K562 (cell line): ENCODE results near the gene ARHGAP15. TPM values are rescaled to one million over a fixed set of nuclear protein-coding genes. Genes with fewer than 3 reads are reported as not detected.

Source experiments
- ATAC-seq: fragments of 200-7000 bp; cut with Tn5 transposase; 3 replicates; pipeline ENCODE4 v1.9.1; 2020; ENCODE audit warnings: moderate library complexity
- BruUV-seq: library from RNA; stranded (reverse); fragments of 400-500 nt; replicated peaks from 2 replicates; lab custom pipeline; 2021; lab: Mats Ljungman, UMichigan
- CTCF ChIA-PET: fragments of 300-600 bp; formaldehyde crosslinking; extraction: SDS; loops from one replicate; lab custom pipeline; 2021; ENCODE audit warnings: low intra/inter-chr PET ratio; lab: Yijun Ruan, JAX
- POLR2A ChIA-PET: fragments of 300-600, 350-650 bp; sonication (Branson Sonifier 250); formaldehyde crosslinking; extraction: SDS; loops from one replicate; lab custom pipeline; 2021; ENCODE audit warnings: antibody characterized with exemption, inconsistent platforms; lab: Yijun Ruan, JAX
- DNase-seq, 4 experiments: peaks; one replicate each; pipeline versions ENCODE4 v3.0.0 to v3.0.0-alpha.2; 2011 to 2018; ENCODE audit warnings: low spot score in 3 of 4, mixed read lengths in 3 of 4; ENCODE audit errors: extremely low read depth in 1 of 4
- FAIRE-seq: peaks from 2 replicates; lab custom pipeline; 2011; peaks lifted over from hg19 to GRCh38; lab: Jason Lieb, UNC
- H2AFZ ChIP-seq: 2 replicates; pipeline ENCODE4 v1.6.0; 2011; ENCODE audit warnings: low read depth, low read length, control low read depth, inconsistent platforms
- H3K27ac ChIP-seq: fragments of 200-600 bp; 3 replicates; pipeline ENCODE4 v1.8.0; 2011; ENCODE audit warnings: low read depth, mild to moderate bottlenecking, control low read depth, inconsistent platforms, low read length, moderate library complexity, mixed read lengths; ENCODE audit errors: extremely low read depth
- H3K27me3 ChIP-seq, 2 experiments: fragments of 300-600 bp in 1 of 2; 2 replicates in 1 of 2; 3 replicates in 1 of 2; pipeline versions ENCODE4 v1.6.0 to v1.8.0; 2011; ENCODE audit warnings: inconsistent platforms in 2 of 2, low read length in 2 of 2, mild to moderate bottlenecking in 1 of 2, mixed read lengths in 1 of 2, moderate library complexity in 1 of 2; ENCODE audit not compliant: control insufficient read depth in 2 of 2, insufficient read depth in 2 of 2
- H3K36me3 ChIP-seq: fragments of 300-600 bp; 3 replicates; pipeline ENCODE4 v1.8.0; 2011; ENCODE audit warnings: mild to moderate bottlenecking, low read length, inconsistent platforms; ENCODE audit not compliant: control insufficient read depth, insufficient read depth
- H3K4me1 ChIP-seq, 2 experiments: fragments of 200-600 bp in 1 of 2; replicated peaks in 1 of 2; 2 replicates in 1 of 2; 3 replicates in 1 of 2; pipeline versions ENCODE4 v1.5.1 to v1.8.0; 2011; ENCODE audit warnings: inconsistent platforms in 2 of 2, low read length in 2 of 2, mild to moderate bottlenecking in 1 of 2, mixed read lengths in 1 of 2, moderate library complexity in 1 of 2; ENCODE audit not compliant: control insufficient read depth in 2 of 2, insufficient read depth in 2 of 2
- H3K4me2 ChIP-seq: 2 replicates; pipeline ENCODE4 v1.6.1; 2011; ENCODE audit warnings: low read length, control low read depth, inconsistent platforms, mixed read lengths; ENCODE audit not compliant: insufficient read depth
- H3K4me3 ChIP-seq: fragments of 200-600 bp; sonication (generic), shearing (Covaris generic); 2 replicates; pipeline ENCODE4 v1.5.1; 2016; ENCODE audit warnings: control low read depth, inconsistent platforms
- H3K79me2 ChIP-seq: fragments of 200-600 bp; 3 replicates; pipeline ENCODE4 v1.8.0; 2011; ENCODE audit warnings: low read length, inconsistent platforms; ENCODE audit not compliant: control insufficient read depth, insufficient read depth
- H3K9ac ChIP-seq, 2 experiments: 2 replicates each; pipeline versions ENCODE4 v1.6.0 to v1.6.1; 2011; ENCODE audit warnings: low read depth in 2 of 2, low read length in 2 of 2, control low read depth in 1 of 2, inconsistent platforms in 1 of 2, mild to moderate bottlenecking in 1 of 2, mixed read lengths in 1 of 2; ENCODE audit not compliant: insufficient read depth in 1 of 2
- H3K9me1 ChIP-seq: one replicate; pipeline ENCODE4 v1.6.0; 2011; ENCODE audit warnings: inconsistent platforms, mild to moderate bottlenecking, low read length, moderate library complexity; ENCODE audit not compliant: control insufficient read depth, insufficient read depth
- H3K9me3 ChIP-seq: replicated peaks from 2 replicates; pipeline ENCODE4 v1.5.1; 2011; ENCODE audit warnings: low read depth, low read length, inconsistent platforms; ENCODE audit not compliant: control insufficient read depth, insufficient read depth
- H4K20me1 ChIP-seq: replicated peaks from 2 replicates; pipeline ENCODE4 v1.6.1; 2011; ENCODE audit warnings: low read length, inconsistent platforms, mixed read lengths; ENCODE audit not compliant: control insufficient read depth, insufficient read depth
- EWSR1 ChIP-seq: fragments of 450-650 bp; IDR thresholded peaks from 2 replicates; pipeline ENCODE4 v1.6.1; 2018; ENCODE audit warnings: borderline replicate concordance, mild to moderate bottlenecking, low read depth, moderate library complexity; ENCODE audit not compliant: partially characterized antibody
- KAT7 ChIP-seq: sonication (generic); formaldehyde crosslinking; IDR thresholded peaks from 2 replicates; pipeline ENCODE4 v1.8.0; 2022; ENCODE audit warnings: missing genetic modification reagents, mild to moderate bottlenecking, borderline replicate concordance
- MIER1 ChIP-seq: fragments of 450-650 bp; IDR thresholded peaks from 2 replicates; pipeline ENCODE4 v1.6.1; 2016; ENCODE audit warnings: antibody characterized with exemption, mild to moderate bottlenecking, low read depth
- RAD21 ChIP-seq, 2 experiments: fragments of 250-450 bp in 1 of 2; fragments of 450-650 bp in 1 of 2; sonication (Bioruptor Pico) in 1 of 2; formaldehyde crosslinking in 1 of 2; IDR thresholded peaks in 1 of 2; conservative IDR thresholded peaks in 1 of 2; 2 replicates each; pipeline versions ENCODE4 v1.4.0 to v1.8.0; 2020 to 2022; ENCODE audit warnings: mild to moderate bottlenecking in 2 of 2, moderate library complexity in 1 of 2
- WGBS: fragments of 100-300 bp; shearing (Covaris generic); methylation state at CpG from one replicate; pipeline ENCODE4 v1.1.6; 2016; ENCODE audit warnings: low coverage, mixed read lengths; ENCODE audit not compliant: insufficient coverage; ENCODE audit errors: missing lambda C conversion rate; 5-methylcytosine and 5-hydroxymethylcytosine counted together
- in situ Hi-C: fragments of 300-500 bp; cut with MboI; formaldehyde crosslinking; loops from 4 replicates; pipeline ENCODE4 v1.15.0; 2018; ENCODE audit warnings: inconsistent platforms, mixed read lengths
- intact Hi-C: fragments of 100-400 bp; cut with micrococcal nuclease; formaldehyde crosslinking; loops from 2 replicates; pipeline ENCODE4 v1.14.2; 2022
- polyA plus RNA-seq, 8 experiments: library from polyadenylated mRNA; depleted of rRNA in 4 of 8; stranded (reverse) in 5 of 8; unstranded in 3 of 8; fragments of >200 nt; fragmentation: Nextera tagmentation in 2 of 8; fragmentation: Illumina TruSeq in 1 of 8; extraction: Ambion mirVana in 2 of 8; extraction: Trizol in 1 of 8; gene quantifications; 2 replicates each; pipeline versions ENCODE4 v1.2.1 to v1.2.3, GENCODE V29; 2011 to 2014; ENCODE audit warnings: inconsistent platforms in 1 of 8, missing spikeins in 1 of 8
- total RNA-seq, 7 experiments: library from RNA; depleted of rRNA in 6 of 7; stranded (reverse); fragments of >200 nt in 6 of 7; fragmentation: Illumina TruSeq in 2 of 7; extraction: Trizol in 2 of 7; gene quantifications; 2 replicates each; pipeline versions ENCODE4 v1.2.1 to v1.2.3, GENCODE V29; 2011 to 2021; ENCODE audit warnings: low replicate concordance in 1 of 7
- TF ChIP-seq, protein P1 (sequence below): fragments of 250-450 bp; sonication (Bioruptor Pico); IDR thresholded peaks from 2 replicates; pipeline ENCODE4 v1.8.0; 2022; ENCODE audit warnings: moderate library complexity, mild to moderate bottlenecking, inconsistent platforms
- TF ChIP-seq, protein P2 (sequence below), 3 experiments: IDR thresholded peaks in 2 of 3; conservative IDR thresholded peaks in 1 of 3; 2 replicates each; pipeline ENCODE4 v1.5.1; 2011 to 2012; ENCODE audit warnings: low read length in 3 of 3, mild to moderate bottlenecking in 3 of 3, control low read depth in 2 of 3, improper control_type of control experiment in 1 of 3, inconsistent platforms in 1 of 3, low read depth in 1 of 3, mixed read lengths in 1 of 3, moderate library complexity in 1 of 3; ENCODE audit not compliant: insufficient read depth in 2 of 3
- TF ChIP-seq, protein P3 (sequence below): sonication (generic); formaldehyde crosslinking; IDR thresholded peaks from 2 replicates; pipeline ENCODE4 v1.8.1; 2022; ENCODE audit warnings: missing genetic modification reagents

ARHGAP15 gene
- total and polyA plus RNA-seq, 9 of the 15 experiments (the other 6 are each of a cell fraction or from before 2014, with no cell fraction given): 1.5 to 17.9 (median 7.9) TPM

DNA sequence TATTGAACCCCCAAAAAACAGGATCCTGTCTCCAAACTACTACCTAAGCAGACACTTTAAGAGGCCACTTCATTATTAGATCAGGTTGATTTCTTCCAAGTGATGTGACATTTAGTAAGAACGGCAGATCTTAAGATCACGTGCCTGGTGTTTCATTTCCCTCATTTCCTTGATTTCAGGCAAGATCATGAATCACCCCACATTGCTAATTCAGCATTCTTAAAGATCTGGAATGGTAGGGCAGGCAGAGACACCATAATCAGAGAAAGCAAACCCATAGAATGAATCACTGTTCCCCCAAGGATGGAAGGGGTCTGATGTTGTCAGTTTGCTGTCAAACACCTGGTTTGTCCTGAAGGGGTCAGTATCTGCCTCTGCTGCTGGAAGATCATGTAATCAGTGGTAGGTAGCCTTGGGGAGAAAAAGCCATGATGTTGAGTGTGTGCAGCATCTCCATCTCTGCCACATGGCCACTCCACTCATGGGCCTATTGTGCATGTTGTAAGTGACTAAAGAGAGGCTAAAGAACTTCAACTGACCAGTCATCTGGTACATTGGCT is 133.9 kb downstream of the ARHGAP15 start:
- CTCF ChIA-PET: no interaction called here
- no peak overlapping the region for H3K9ac ChIP-seq
- H4K20me1 ChIP-seq: no peaks in the 10 kb centered on the region
- H3K79me2 ChIP-seq: no peaks in the 10 kb centered on the region
- intact Hi-C loops (no loop called here), in situ Hi-C loops (no loop called here)
- no peak overlapping the region for H3K27ac ChIP-seq
- DNase-seq (no peak), FAIRE-seq (no peak), ATAC-seq (no peak)
- H3K36me3 ChIP-seq: no peaks in the 10 kb centered on the region
- no peaks in the 10 kb centered on the region; a peak in 1 of 5 replicates for H3K4me1 ChIP-seq
- no TSS peak for BruUV-seq
- no peaks in the 10 kb centered on the region for H3K9me1 ChIP-seq
- 25% methylated on average over 2 of the region's 2 CpGs for WGBS
- no peak overlapping the region for H2AFZ ChIP-seq
- no peak overlapping the region for H3K4me3 ChIP-seq
- no peaks in the 10 kb centered on the region for H3K9me3 ChIP-seq
- H3K4me2 ChIP-seq: no peak overlapping the region
- TF ChIP-seq, protein P1, sequence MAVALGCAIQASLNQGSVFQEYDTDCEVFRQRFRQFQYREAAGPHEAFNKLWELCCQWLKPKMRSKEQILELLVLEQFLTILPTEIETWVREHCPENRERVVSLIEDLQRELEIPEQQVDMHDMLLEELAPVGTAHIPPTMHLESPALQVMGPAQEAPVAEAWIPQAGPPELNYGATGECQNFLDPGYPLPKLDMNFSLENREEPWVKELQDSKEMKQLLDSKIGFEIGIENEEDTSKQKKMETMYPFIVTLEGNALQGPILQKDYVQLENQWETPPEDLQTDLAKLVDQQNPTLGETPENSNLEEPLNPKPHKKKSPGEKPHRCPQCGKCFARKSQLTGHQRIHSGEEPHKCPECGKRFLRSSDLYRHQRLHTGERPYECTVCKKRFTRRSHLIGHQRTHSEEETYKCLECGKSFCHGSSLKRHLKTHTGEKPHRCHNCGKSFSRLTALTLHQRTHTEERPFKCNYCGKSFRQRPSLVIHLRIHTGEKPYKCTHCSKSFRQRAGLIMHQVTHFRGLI (CRISPR knock-in tag): no peak
- TF ChIP-seq EWSR1 (no peak), KAT7 (CRISPR knock-in tag) (no peak), MIER1 (no peak), RAD21 (CRISPR knock-in tag; conservative IDR thresholded peaks at IDR 0.05 in 1 of 2, IDR thresholded peaks at IDR 0.05 in 1 of 2) (peak in 1 of 2 experiments; percentile 16; a peak in 1 of 4 replicates)
- TF ChIP-seq, protein P2, sequence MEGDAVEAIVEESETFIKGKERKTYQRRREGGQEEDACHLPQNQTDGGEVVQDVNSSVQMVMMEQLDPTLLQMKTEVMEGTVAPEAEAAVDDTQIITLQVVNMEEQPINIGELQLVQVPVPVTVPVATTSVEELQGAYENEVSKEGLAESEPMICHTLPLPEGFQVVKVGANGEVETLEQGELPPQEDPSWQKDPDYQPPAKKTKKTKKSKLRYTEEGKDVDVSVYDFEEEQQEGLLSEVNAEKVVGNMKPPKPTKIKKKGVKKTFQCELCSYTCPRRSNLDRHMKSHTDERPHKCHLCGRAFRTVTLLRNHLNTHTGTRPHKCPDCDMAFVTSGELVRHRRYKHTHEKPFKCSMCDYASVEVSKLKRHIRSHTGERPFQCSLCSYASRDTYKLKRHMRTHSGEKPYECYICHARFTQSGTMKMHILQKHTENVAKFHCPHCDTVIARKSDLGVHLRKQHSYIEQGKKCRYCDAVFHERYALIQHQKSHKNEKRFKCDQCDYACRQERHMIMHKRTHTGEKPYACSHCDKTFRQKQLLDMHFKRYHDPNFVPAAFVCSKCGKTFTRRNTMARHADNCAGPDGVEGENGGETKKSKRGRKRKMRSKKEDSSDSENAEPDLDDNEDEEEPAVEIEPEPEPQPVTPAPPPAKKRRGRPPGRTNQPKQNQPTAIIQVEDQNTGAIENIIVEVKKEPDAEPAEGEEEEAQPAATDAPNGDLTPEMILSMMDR (IDR thresholded peaks at IDR 0.05 in 2 of 3, conservative IDR thresholded peaks at IDR 0.05 in 1 of 3; ENCODE audit: insufficient read depth in 2 of 3, low read depth in 1 of 3, low read length in 3 of 3): 0 out of 6 replicates have a peak, but pooled peaks of 1 of the 3 experiments have one; percentile 2
- TF ChIP-seq, protein P3, sequence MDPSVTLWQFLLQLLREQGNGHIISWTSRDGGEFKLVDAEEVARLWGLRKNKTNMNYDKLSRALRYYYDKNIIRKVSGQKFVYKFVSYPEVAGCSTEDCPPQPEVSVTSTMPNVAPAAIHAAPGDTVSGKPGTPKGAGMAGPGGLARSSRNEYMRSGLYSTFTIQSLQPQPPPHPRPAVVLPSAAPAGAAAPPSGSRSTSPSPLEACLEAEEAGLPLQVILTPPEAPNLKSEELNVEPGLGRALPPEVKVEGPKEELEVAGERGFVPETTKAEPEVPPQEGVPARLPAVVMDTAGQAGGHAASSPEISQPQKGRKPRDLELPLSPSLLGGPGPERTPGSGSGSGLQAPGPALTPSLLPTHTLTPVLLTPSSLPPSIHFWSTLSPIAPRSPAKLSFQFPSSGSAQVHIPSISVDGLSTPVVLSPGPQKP (CRISPR knock-in tag): no peak
- no peaks in the 10 kb centered on the region for H3K27me3 ChIP-seq
- POLR2A ChIA-PET: no interaction called here
